NCI-H345 treated with DMSO at 0.1 percent for 48 hours (cell line): ENCODE results near the gene XRCC5.

Experiments used
- DNase-seq: peaks from one replicate; lab custom pipeline; 2025; ENCODE audit not compliant: unreplicated experiment; lab: John Stamatoyannopoulos, UW

The XRCC5 gene

DNA sequence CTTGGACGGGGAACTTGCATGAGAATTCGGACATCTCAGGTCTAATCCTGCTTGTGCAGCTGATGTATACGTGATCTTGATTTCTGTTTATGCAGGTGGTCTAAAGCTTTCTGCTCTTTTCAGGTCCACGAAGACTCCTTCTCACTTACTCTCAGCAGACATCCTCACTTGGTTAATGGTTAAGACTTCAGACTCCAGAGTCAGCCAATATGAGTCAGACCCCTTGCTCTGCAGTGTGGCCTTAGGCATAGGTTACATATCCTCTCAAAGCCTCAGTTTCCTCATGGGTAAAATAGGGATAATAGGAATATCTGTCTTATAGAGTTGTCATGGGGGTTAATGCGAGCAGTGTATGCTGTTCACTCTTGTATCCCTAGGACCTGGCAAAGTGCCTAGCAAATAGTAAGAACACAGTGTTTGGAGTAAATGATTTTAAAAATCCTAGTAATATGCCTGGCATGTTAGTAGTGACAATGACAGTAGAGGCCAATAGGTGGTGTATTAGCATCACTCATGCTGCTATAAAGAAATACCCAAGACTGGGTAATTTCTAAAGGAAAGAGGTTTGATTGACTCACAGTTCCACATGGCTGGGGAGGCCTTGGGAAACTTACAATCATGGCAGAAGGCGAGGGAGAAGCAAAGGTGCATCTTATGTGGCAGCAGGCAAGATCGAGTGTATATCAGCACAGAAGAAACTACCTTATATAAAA, 42.3 kb downstream of the XRCC5 start:
- DNase-seq, result no peak

DNA sequence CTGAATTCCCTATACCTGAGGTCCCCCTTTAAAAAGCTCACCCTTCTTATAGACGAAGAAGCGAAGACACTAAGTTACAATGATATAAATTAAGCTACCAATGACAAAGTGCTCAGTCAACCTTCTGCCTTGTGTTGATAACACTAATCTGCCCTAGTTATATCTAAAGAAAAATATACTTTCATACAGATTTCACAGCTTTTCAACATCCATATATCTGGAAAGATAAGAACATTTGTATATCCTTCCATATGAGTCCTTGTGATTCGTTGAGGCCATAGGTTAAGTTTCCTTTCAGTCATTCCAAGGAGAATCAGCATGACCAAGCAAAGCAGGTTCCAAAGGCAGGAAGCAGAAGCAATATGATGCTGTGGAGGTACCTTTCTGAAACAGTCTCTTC, 46.8 kb downstream of the XRCC5 start:
- no peak for DNase-seq

DNA sequence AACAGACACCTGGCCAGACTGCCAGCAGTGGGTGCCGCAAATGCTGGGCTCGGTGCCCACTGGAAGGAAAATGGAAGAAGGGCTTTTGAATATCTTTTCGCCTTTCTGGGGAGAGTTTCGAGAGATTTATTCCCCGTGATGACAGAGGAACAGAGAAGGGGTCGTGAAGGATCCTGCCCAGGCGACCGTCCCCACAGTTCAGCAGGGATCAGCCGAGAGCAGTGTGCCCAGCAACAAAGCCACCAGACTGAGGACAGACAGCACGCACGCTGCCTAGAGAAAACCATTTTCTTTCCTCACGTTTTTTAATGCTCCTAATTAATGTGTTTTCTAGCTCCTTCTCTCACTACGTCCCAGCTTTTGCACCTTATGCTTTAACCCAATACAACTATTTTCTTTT, 47.7 kb downstream of the XRCC5 start:
- DNase-seq, result no peak

DNA sequence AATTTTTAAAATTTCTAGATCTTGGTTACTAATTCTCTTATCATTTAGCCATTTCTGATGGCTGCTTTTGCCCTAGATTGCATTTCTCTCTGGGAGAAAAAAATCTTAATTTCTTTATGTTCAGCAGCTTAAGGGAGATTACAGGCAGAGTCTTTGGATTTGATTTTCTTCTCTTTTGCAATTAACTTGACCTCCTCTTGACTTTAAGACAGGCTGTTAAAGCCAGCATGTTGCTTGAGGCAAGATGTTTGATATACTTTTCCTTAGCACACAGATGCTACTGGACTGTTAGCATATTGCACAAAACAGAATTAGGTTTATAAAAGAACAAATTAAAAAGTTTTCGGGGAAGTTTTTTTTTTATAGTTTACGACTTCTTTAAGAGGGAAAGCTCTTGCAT, 50.0 kb downstream of the XRCC5 start:
- no peak for DNase-seq

DNA sequence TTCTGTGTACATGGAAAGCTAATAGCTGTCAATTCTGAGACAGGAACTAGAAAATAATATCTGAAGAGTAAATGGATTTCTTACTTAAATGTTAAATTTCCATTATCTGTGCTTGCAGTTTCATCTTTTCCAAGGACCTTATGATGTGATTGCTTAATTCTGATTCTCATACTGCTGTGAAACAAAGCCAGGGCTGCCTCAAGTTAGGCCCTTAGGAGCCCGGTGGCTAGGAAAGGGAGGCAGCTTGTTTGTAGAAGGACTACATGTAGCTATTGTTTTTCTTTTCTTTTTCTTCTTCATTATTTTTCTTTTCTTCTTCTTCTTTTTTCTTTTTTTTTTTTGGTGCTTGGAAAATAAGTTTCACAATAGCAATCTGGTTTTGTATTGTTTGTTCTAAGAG, 50.5 kb downstream of the XRCC5 start:
- no peak for DNase-seq

GRCh38 chr2:216160786-216161185, 51.6 kb downstream of the XRCC5 start:
- DNase-seq, result no peak

DNA sequence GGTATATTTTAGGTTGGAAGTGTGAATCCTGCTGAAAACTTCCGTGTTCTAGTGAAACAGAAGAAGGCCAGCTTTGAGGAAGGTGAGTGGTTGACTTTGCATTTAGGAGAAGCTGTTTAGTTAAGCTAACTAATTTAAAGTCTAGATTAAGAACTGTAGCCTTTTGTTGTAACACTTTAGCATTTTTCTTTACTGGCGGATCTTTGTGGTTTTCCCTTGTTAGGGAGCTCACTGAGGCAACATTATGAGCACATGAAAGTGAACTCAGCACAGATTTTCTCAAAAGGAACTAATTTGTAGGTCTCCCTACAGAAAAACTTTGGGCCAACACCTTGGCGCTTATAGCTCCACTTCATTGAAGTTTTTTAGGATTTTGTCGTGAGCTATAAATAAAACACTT, 52.8 kb downstream of the XRCC5 start:
- DNase-seq, result no peak

DNA sequence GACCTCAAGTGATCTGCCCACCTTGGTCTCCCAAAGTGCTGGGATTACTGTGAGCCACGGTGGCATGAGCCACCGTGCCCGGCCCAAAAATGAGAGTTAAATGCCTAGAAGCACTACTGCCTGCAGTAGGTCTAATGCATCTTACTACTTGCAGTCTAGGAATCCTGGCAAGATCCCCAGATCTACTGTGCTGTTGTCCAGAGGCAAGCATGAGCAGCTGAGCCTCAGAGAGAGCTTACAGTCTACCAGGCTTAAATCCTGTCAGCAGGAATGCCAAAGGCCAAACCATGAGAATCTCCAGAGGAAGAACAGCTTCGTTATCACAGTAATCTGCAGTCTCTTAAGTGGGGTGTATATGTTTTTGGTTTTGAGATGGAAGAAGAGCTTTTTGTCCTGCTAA, 54.4 kb downstream of the XRCC5 start:
- DNase-seq, result no peak

GRCh38 chr2:216164087-216164486, 54.9 kb downstream of the XRCC5 start:
- DNase-seq, result no peak

- DNase-seq, result no peak
These were observed 55.4 kb downstream of the XRCC5 start for GRCh38 chr2:216164576-216164975.

DNA sequence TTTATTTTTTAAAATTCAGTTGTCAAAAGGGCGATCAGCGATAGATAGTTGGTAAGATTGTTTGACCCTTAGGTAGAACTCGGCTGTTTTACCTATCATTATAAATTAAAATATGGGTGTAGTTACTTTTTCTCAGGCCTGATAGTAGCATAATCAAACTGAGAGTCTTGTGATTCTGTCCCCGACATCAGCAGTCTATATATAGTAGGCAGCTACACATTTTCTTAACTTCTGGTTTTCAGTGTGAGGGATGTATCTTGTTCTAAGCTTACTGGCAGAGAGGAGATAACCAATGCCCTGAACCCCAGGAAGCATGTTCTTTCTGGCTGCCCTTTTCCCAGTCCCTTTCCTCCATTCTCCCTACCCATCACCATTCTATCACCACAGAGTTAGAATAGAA, 56.6 kb downstream of the XRCC5 start:
- no peak for DNase-seq

DNA sequence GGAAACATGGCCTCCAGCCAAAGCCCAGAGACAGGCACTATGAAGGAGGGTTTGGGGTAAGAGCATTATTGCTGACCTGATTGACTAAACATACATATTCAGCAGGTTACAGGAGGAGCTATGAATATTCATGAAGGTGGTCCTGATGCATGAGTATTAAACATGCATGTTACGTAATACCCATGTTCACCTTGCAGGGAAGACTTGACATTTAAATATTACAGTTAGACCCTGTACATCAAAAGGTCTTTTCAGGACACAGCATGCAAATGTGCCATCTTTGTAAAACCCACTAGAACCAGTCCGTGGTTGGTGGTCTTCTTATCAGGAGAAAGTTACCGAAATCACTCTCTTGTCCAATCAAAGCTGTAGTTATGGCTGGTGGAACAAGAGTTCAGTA, 59.9 kb downstream of the XRCC5 start:
- DNase-seq, result no peak

DNA sequence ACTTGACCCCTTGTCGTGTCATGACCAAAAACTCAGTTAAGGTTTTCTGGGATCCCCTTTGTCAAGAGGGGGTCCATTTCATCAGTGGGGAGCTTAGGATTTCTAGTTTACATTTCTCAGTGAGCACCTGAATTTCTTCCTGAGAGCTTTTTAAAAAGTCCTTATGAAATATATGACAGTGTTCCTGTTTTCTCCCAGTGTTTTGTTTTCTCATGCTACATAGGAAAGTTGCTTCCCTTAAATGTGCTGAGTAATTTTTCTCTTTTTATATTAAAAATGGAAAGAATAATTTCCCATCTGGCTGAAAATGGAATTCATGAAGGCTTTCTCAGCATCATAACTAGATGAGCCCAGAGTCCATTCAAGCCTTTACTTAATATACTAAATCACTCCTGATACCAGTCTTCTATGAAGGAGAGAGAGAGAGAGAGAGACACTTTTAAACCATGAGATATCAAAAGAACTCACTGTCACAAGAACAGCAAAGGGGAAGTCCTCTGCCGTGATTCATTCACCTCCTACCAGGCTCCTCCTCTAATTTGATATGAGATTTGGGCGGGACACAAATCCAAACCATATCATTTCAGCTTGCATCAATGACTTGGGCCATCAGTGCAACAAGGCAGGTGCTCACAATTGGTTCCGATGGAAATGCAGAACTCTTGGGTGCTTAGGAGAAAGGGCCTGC, 61.1 kb downstream of the XRCC5 start:
- DNase-seq, result no peak

- no peak for DNase-seq
These were observed 61.9 kb downstream of the XRCC5 start for GRCh38 chr2:216171011-216171410.

DNA sequence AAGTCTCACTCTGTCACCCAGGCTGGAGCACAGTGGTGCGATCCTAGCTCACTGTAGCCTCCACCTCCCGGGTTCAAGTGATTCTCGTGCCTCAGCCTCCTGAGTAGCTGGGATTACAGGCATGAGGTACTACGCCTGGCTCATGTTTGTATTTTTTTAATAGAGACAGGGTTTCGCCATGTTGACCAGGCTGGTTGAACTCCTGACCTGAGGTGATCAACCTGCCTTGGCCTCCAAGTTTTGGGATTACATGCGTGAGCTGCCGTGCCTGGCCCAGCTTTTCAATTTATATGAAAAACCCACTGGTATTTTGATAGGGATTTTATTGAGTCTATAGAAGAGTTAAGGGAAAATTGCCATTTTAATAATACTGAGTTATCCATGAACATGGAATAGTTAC, 63.3 kb downstream of the XRCC5 start:
- no peak for DNase-seq

DNA sequence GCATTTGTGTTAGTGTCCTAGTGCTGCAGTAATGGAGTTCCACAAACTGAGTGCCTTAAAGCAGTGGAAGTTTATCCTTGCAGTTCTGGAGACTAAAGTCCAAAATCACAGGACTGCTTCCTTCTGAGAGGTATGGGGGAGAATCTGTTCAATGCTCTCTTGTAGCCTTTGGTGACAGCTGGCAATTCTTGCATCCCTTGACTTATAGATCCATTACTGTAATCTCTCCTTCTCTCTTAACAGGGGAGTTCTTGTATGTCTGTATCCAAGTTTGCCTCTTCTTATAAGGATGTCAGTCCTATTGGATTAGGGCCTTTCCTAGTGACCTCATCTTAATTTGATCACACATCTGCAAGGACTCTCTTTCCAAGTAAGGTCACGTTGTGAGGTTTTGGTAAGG, 69.9 kb downstream of the XRCC5 start:
- no peak for DNase-seq

DNA sequence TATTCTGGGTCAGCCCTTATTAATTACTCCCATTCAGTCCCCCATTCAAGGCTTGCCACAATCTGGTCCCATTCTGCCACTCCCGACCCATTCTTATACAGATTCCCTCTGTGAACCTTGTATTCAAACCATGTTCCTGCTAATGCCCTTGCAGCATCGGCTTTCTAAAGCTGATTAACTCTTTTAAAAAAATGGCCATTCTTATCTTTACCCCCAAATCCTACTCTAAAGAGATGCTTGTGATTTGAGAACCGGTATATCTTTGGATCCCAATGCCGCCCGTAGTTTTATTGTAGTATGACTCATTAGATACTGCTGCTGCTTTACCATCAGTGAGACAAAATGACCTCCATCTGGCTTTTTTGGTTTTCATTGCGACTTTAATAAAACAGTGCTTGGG, 72.2 kb downstream of the XRCC5 start:
- DNase-seq, result no peak

GRCh38 chr2:216181953-216182461, 72.9 kb downstream of the XRCC5 start:
- no peak for DNase-seq

- no peak for DNase-seq
These were observed 74.3 kb downstream of the XRCC5 start for GRCh38 chr2:216183462-216183861.

GRCh38 chr2:216188559-216188850, 79.4 kb downstream of the XRCC5 start:
- DNase-seq, result no peak

GRCh38 chr2:216188956-216189355, 79.8 kb downstream of the XRCC5 start:
- DNase-seq, result no peak

DNA sequence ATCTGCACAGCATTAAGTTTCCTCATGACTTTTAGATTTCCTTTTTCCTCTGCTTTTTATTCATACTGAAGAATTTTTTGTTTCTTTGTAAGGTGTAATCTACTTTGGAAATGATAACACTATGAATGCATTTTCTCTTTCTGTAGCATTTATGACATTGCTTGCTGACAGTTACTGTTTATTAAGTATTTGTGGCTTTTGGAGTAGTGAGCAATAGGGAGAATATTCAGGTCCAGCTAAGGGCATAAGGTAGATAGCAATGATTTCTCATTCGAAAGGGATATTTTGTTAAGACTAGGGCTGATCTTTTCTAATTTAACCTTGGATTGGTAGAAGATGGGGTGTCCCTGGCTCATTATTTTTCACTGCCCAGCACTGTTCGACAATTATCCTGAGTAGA, 80.3 kb downstream of the XRCC5 start:
- no peak for DNase-seq

- no peak for DNase-seq
These were observed 83.0 kb downstream of the XRCC5 start for GRCh38 chr2:216192181-216192580.
